Mesenchymal stem cell (in vitro differentiated cells and primary cell): ENCODE data around the gene PLA2G2C.

Source experiments
- DNase-seq: peaks from one replicate; pipeline ENCODE4 v3.0.0-alpha.2; 2013
- H2AFZ ChIP-seq: one replicate; pipeline ENCODE4 v1.6.1; 2013; ENCODE audit warnings: low read depth, mild to moderate bottlenecking, control low read depth, inconsistent platforms, low read length, moderate library complexity
- H2AK5ac ChIP-seq: 2 replicates; pipeline ENCODE4 v1.6.1; 2013; ENCODE audit warnings: low read length, moderate library complexity, mild to moderate bottlenecking, inconsistent platforms; ENCODE audit not compliant: severe bottlenecking
- H2BK120ac ChIP-seq: one replicate; pipeline ENCODE4 v1.6.1; 2013; ENCODE audit warnings: low read depth, mild to moderate bottlenecking, inconsistent platforms, low read length, moderate library complexity
- H2BK12ac ChIP-seq, 2 experiments: one replicate each; pipeline ENCODE4 v1.6.1; 2013; ENCODE audit warnings: inconsistent platforms in 2 of 2, low read length in 2 of 2, mild to moderate bottlenecking in 2 of 2, moderate library complexity in 2 of 2, control low read depth in 1 of 2
- H2BK15ac ChIP-seq: one replicate; pipeline ENCODE4 v1.6.1; 2013; ENCODE audit warnings: mild to moderate bottlenecking, low read depth, inconsistent platforms; ENCODE audit not compliant: poor library complexity, severe bottlenecking
- H2BK5ac ChIP-seq: 2 replicates; pipeline ENCODE4 v1.6.1; 2013; ENCODE audit warnings: low read depth, mild to moderate bottlenecking, low read length, control low read depth, inconsistent platforms; ENCODE audit not compliant: poor library complexity, severe bottlenecking
- H3K14ac ChIP-seq, 2 experiments: one replicate each; pipeline ENCODE4 v1.6.1; 2013; ENCODE audit warnings: inconsistent platforms in 2 of 2, low read length in 2 of 2, control low read depth in 1 of 2, mild to moderate bottlenecking in 1 of 2, moderate library complexity in 1 of 2
- H3K18ac ChIP-seq, 2 experiments: one replicate each; pipeline ENCODE4 v1.6.1; 2013; ENCODE audit warnings: inconsistent platforms in 2 of 2, low read length in 2 of 2, control low read depth in 1 of 2, low read depth in 1 of 2, mild to moderate bottlenecking in 1 of 2
- H3K23ac ChIP-seq, 2 experiments: one replicate each; pipeline ENCODE4 v1.6.1; 2013; ENCODE audit warnings: inconsistent platforms in 2 of 2, low read length in 2 of 2, mild to moderate bottlenecking in 2 of 2, moderate library complexity in 2 of 2, control low read depth in 1 of 2
- H3K27ac ChIP-seq: 2 replicates; pipeline ENCODE4 v1.5.1; 2013; ENCODE audit warnings: mild to moderate bottlenecking, moderate library complexity, low read length, control low read depth, inconsistent platforms; ENCODE audit not compliant: poor library complexity, severe bottlenecking
- H3K27me3 ChIP-seq, 2 experiments: 2 replicates each; pipeline versions ENCODE4 v1.6.1 to v1.7.0; 2013; ENCODE audit warnings: low read length in 2 of 2, mild to moderate bottlenecking in 2 of 2, moderate library complexity in 2 of 2, control low read depth in 1 of 2, inconsistent platforms in 1 of 2; ENCODE audit not compliant: control insufficient read depth in 1 of 2, insufficient read depth in 1 of 2
- H3K36me3 ChIP-seq, 2 experiments: 2 replicates each; pipeline versions ENCODE4 v1.6.1 to v1.7.0; 2013; ENCODE audit warnings: low read length in 2 of 2, control low read depth in 1 of 2, inconsistent platforms in 1 of 2, low read depth in 1 of 2, mild to moderate bottlenecking in 1 of 2; ENCODE audit not compliant: insufficient read depth in 2 of 2, control insufficient read depth in 1 of 2
- H3K4ac ChIP-seq, 2 experiments: one replicate each; pipeline ENCODE4 v1.6.1; 2013; ENCODE audit warnings: inconsistent platforms in 2 of 2, low read length in 2 of 2, mild to moderate bottlenecking in 2 of 2, moderate library complexity in 2 of 2, control low read depth in 1 of 2, low read depth in 1 of 2
- H3K4me1 ChIP-seq: 2 replicates; pipeline ENCODE4 v1.6.1; 2013; ENCODE audit warnings: low read depth, low read length, control low read depth; ENCODE audit not compliant: control insufficient read depth, insufficient read depth
- H3K4me2 ChIP-seq: 2 replicates; pipeline ENCODE4 v1.6.1; 2013; ENCODE audit warnings: low read length, mild to moderate bottlenecking, inconsistent platforms; ENCODE audit not compliant: poor library complexity, severe bottlenecking
- H3K4me3 ChIP-seq, 2 experiments: 2 replicates each; pipeline versions ENCODE4 v1.5.1 to v1.7.0; 2013; ENCODE audit warnings: low read length in 2 of 2, mild to moderate bottlenecking in 2 of 2, control low read depth in 1 of 2, low read depth in 1 of 2; ENCODE audit not compliant: insufficient read depth in 1 of 2
- H3K79me1 ChIP-seq: replicated peaks from 2 replicates; pipeline ENCODE4 v1.6.1; 2013; ENCODE audit warnings: mild to moderate bottlenecking, control low read depth, low read length, inconsistent platforms; ENCODE audit not compliant: poor library complexity, severe bottlenecking
- H3K9ac ChIP-seq: 2 replicates; pipeline ENCODE4 v1.7.0; 2013; ENCODE audit warnings: mild to moderate bottlenecking, low read length, moderate library complexity
- H3K9me3 ChIP-seq: 2 replicates; pipeline ENCODE4 v1.7.0; 2013; ENCODE audit warnings: mild to moderate bottlenecking, low read length; ENCODE audit not compliant: control insufficient read depth
- H4K8ac ChIP-seq: one replicate; pipeline ENCODE4 v1.6.1; 2013; ENCODE audit warnings: inconsistent platforms, mild to moderate bottlenecking, low read length, moderate library complexity
- H4K91ac ChIP-seq: one replicate; pipeline ENCODE4 v1.6.1; 2013; ENCODE audit warnings: mild to moderate bottlenecking, low read length, inconsistent platforms
- WGBS: methylation state at CpG from one replicate; pipeline ENCODE4 v1.1.7; 2013; ENCODE audit warnings: mixed read lengths; 5-methylcytosine and 5-hydroxymethylcytosine counted together

PLA2G2C gene

DNA sequence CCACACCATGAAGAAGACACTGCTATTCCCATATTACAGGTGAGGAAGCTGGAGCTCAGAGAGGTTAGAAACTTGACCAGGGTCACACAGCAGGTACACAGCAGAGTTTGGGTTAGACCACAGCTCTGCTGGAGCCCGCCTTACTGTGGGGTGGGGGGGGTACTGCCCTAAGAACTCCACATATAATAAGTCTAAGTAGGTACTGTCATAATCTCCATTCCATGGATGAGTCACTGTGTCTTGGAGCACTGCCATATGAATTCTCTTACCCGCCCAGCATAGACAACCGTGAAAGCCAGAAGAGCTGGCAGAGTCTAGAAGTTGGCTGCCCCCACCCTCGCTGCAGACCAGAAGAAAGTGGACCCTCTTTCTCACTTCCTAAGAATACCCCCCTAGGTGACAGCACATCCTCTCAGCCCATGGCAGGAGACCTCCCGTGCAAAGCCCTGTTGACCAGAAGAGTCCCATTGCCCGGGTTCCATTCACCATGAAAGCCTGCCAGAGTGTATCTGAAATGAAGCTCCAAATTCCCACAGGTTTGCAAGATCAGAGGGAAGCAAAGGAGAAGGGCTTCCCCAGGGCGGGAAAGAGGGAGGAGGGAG lies 61.8 kb downstream of the PLA2G2C start:
- DNase-seq: peak; percentile 54
- no peaks in the 10 kb centered on the region for H3K4me1 ChIP-seq
- H4K8ac ChIP-seq: no peak overlapping the region
- H3K23ac ChIP-seq: no peak overlapping the region
- no peak overlapping the region for H2AFZ ChIP-seq
- H2BK15ac ChIP-seq: no peak overlapping the region
- H3K4me2 ChIP-seq: no peak overlapping the region
- no peaks in the 10 kb centered on the region for H3K79me1 ChIP-seq
- H2BK120ac ChIP-seq: no peak overlapping the region
- H3K4me3 ChIP-seq: peak overlapping the region in 1 of 2 experiments; percentile 15
- no peak overlapping the region for H4K91ac ChIP-seq
- H3K14ac ChIP-seq: no peak overlapping the region
- H2BK12ac ChIP-seq: no peak overlapping the region
- no peaks in the 10 kb centered on the region for H3K9me3 ChIP-seq
- no peak overlapping the region for H3K4ac ChIP-seq
- no peak overlapping the region for H3K18ac ChIP-seq
- H2BK5ac ChIP-seq: no peak overlapping the region
- H3K27ac ChIP-seq: no peak overlapping the region
- H3K9ac ChIP-seq: no peak overlapping the region
- no peak overlapping the region for H2AK5ac ChIP-seq
- 66% methylated on average over 6 of the region's 7 CpGs for WGBS
- no peaks in the 10 kb centered on the region for H3K36me3 ChIP-seq
- H3K27me3 ChIP-seq: peaks cover 4 to 6% of the 10 kb centered on the region in 2 experiments

DNA sequence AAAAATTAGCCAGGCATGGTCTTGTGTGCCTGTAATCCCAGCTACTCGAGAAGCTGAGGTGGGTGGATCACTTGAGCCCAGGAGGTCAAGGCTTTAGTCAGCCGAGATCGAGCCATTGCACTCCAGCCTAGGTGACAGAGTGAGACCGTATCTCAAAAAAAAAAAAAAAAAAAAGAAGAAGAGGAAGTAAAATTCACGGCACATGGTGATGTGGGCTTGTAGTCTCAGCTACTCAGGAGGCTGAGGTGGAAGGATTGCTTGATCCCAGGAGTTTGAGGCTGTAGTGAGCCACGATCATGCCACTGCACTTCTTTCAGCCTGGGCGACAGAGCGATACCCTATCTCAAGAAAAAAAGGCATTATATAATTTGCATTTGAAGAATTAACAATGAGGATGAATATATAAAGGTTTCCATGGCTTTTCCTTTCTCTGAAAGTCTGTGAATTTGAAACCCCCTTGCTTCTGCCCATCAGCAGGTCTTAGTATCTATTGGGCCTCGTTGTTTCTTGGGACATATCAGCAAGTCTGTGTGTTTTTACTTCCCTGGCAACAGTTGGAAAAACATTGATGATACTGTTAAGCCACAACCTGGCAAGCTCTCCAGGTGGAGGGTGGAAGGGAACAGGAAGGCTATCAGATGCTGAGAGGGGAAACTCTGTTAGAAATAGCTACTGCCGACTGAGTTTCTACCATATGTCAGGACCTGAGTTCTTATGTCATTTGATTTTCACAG lies 62.4 kb downstream of the PLA2G2C start:
- Histone ChIP-seq H3K18ac (no peak overlapping the region), H3K27ac (no peak overlapping the region), H3K27me3 (peaks cover 4 to 8% of the 10 kb centered on the region in 2 experiments), H3K36me3 (no peaks in the 10 kb centered on the region), H3K23ac (no peak overlapping the region), H2AK5ac (no peak overlapping the region), H3K79me1 (no peaks in the 10 kb centered on the region), H3K14ac (no peak overlapping the region), H2BK120ac (no peak overlapping the region), H3K4me3 (peak overlapping the region in 1 of 2 experiments; percentile 15), H3K9me3 (no peaks in the 10 kb centered on the region), H2BK12ac (no peak overlapping the region), H3K4me1 (no peaks in the 10 kb centered on the region), H4K91ac (no peak overlapping the region), H3K9ac (no peak overlapping the region), H2BK5ac (no peak overlapping the region), H4K8ac (no peak overlapping the region), H3K4ac (no peak overlapping the region), H2BK15ac (no peak overlapping the region), H3K4me2 (no peak overlapping the region), H2AFZ (no peak overlapping the region)
- no peak for DNase-seq
- WGBS: 81% methylated on average over 6 of the region's 10 CpGs

DNA sequence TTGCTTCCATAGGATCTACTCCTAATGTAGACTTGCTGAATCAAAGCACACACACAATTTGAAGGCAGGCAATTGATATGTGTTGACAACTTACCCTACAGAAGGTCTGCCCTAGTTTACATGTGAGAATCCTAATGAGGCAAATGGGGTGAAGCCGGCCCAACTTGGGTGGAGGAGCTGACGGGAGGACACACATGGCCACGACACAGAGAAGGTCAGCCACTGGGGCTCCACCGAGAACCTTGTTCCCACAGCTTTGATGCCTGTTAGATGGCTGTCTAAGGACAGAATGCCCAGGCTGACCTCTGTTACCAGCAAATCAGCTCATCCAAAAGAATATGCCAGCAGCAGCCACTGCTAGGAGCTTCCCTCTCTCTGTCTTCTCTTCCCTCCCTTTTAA lies 65.5 kb downstream of the PLA2G2C start:
- H2BK12ac ChIP-seq: no peak overlapping the region
- no peak overlapping the region for H3K14ac ChIP-seq
- no peak overlapping the region for H3K18ac ChIP-seq
- no peak overlapping the region for H3K4ac ChIP-seq
- 91% methylated on average over 4 of the region's 4 CpGs for WGBS
- H2BK5ac ChIP-seq: no peak overlapping the region
- peaks cover 4 to 10% of the 10 kb centered on the region in 2 experiments for H3K27me3 ChIP-seq
- no peak overlapping the region for H2AK5ac ChIP-seq
- no peak overlapping the region for H4K8ac ChIP-seq
- no peak overlapping the region for H3K27ac ChIP-seq
- no peak overlapping the region for H3K23ac ChIP-seq
- no peak for DNase-seq
- H3K4me3 ChIP-seq: no peak overlapping the region
- no peaks in the 10 kb centered on the region for H3K9me3 ChIP-seq
- no peak overlapping the region for H3K4me2 ChIP-seq
- H3K4me1 ChIP-seq: no peaks in the 10 kb centered on the region
- H2BK15ac ChIP-seq: no peak overlapping the region
- H3K79me1 ChIP-seq: no peaks in the 10 kb centered on the region
- H2BK120ac ChIP-seq: no peak overlapping the region
- no peak overlapping the region for H4K91ac ChIP-seq
- H3K9ac ChIP-seq: no peak overlapping the region
- no peak overlapping the region for H2AFZ ChIP-seq
- H3K36me3 ChIP-seq: no peaks in the 10 kb centered on the region

DNA sequence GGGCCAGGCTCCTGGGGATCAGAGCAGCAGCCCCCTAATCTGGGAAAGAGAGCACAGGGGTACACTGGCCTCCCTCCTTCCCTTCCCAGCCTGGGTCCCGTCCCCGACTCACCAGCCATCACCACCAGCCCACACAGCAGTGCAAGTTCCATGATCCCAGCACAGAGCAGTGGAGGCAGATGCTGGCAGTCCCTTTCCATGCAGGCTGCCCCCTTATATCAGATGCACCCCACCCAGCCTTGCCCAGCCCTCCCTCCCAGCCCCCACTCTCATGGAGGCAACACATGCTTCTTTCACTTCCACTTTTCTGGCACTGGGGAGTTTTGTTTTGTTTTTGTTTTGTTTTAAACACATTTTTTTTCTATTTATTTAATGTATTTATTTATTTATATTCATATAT lies 67.0 kb downstream of the PLA2G2C start, which contains the start of gene PLA2G2D:
Gene PLA2G2D (minus strand): TSS at position 190 of the 400 bp plus-strand sequence. CDS start 38 bp downstream, at position 152.
- H2BK12ac ChIP-seq: no peak within 1 kb of the TSS
- no peaks in the 10 kb centered on the region for H3K36me3 ChIP-seq
- no peak within 1 kb of the TSS for H3K23ac ChIP-seq
- H3K79me1 ChIP-seq: no peaks in the 10 kb centered on the region
- no peak within 1 kb of the TSS for H3K14ac ChIP-seq
- H3K9ac ChIP-seq: no peak within 1 kb of the TSS
- no peak within 1 kb of the TSS for H2BK15ac ChIP-seq
- no peak for DNase-seq
- no peak within 1 kb of the TSS for H4K91ac ChIP-seq
- no peak within 1 kb of the TSS for H2BK120ac ChIP-seq
- 92% methylated on average over 2 of the region's 2 CpGs for whole genome bisulfite sequencing
- H3K4ac ChIP-seq: no peak within 1 kb of the TSS
- no peak within 1 kb of the TSS for H3K4me3 ChIP-seq
- no peak within 1 kb of the TSS for H3K18ac ChIP-seq
- no peak within 1 kb of the TSS for H2AFZ ChIP-seq
- H3K4me2 ChIP-seq: no peak within 1 kb of the TSS
- H3K27ac ChIP-seq: no peak within 1 kb of the TSS
- no peak within 1 kb of the TSS for H4K8ac ChIP-seq
- H2AK5ac ChIP-seq: no peak within 1 kb of the TSS
- H3K27me3 ChIP-seq: peaks cover 4 to 10% of the 10 kb centered on the region in 2 experiments
- H2BK5ac ChIP-seq: no peak within 1 kb of the TSS
- no peaks in the 10 kb centered on the region for H3K9me3 ChIP-seq
- H3K4me1 ChIP-seq: no peaks in the 10 kb centered on the region
